WI38 (cell line): Measurements from ENCODE around the gene ALCAM.

Experiments
- H3K4me3 ChIP-seq: 2 replicates; pipeline ENCODE4 v1.5.1; 2011; ENCODE audit warnings: low read depth, mild to moderate bottlenecking, control low read depth, low read length
- CTCF ChIP-seq: IDR thresholded peaks from 2 replicates; pipeline ENCODE4 v1.5.1; 2012; ENCODE audit warnings: low read depth, mild to moderate bottlenecking, control low read depth, low read length

ALCAM gene

GRCh38 chr3:105606016-105606415 is 239.3 kb downstream of the ALCAM start:
- H3K4me3 ChIP-seq, result no peak overlapping the region
- no peak for TF ChIP-seq CTCF

GRCh38 chr3:105608623-105609022 is 241.9 kb downstream of the ALCAM start:
- no peak overlapping the region for H3K4me3 ChIP-seq

DNA sequence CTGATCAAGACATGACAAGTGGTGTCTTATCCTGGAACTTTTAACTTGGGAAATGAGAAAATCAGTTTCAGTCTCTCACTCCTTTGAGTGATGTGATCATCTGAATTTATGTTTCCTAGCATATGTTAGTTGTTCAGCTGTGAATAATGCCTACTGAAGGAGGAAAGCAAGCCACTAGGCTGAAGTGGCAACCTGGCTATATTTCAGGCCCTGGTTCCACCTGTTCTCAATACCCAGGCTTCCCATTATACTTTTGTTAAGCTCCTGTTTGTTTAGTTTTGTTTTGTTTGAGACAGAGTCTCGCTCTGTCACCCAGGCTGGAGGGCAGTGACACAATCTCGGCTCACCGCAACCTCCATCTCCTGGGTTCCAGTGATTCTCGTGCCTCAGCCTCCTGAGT is 243.8 kb downstream of the ALCAM start:
- TF ChIP-seq CTCF, result no peak
- no peak overlapping the region for H3K4me3 ChIP-seq

More at GRCh38 chr3:105608623-105609022, 241.9 kb downstream of the ALCAM start:
- TF ChIP-seq CTCF, result no peak

- no peak for TF ChIP-seq CTCF
Observed at GRCh38 chr3:105611304-105612192, 244.8 kb downstream of the ALCAM start.

DNA sequence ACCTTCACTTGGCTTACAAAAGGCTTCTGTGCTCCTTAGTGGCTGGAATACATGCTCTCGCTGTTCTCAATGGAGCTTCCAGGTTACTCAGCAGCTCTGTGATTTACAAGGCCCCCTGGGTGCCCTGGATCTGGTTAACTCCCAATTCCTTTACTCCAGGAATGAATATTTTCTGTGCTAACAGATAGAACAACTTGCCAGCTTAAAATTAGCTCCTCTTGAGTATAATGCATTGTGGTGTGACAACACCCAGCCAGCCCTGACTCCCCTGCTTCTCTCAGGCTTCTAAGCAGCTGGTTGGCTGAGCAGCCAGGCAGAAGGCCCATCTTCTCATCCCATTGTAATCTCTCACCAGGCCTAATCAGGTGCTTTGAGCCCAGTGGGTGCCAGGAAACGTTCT is 246.4 kb downstream of the ALCAM start:
- TF ChIP-seq CTCF, result no peak
- H3K4me3 ChIP-seq, result no peak overlapping the region

More at GRCh38 chr3:105611304-105612192, 244.8 kb downstream of the ALCAM start:
- H3K4me3 ChIP-seq, result no peak overlapping the region

DNA sequence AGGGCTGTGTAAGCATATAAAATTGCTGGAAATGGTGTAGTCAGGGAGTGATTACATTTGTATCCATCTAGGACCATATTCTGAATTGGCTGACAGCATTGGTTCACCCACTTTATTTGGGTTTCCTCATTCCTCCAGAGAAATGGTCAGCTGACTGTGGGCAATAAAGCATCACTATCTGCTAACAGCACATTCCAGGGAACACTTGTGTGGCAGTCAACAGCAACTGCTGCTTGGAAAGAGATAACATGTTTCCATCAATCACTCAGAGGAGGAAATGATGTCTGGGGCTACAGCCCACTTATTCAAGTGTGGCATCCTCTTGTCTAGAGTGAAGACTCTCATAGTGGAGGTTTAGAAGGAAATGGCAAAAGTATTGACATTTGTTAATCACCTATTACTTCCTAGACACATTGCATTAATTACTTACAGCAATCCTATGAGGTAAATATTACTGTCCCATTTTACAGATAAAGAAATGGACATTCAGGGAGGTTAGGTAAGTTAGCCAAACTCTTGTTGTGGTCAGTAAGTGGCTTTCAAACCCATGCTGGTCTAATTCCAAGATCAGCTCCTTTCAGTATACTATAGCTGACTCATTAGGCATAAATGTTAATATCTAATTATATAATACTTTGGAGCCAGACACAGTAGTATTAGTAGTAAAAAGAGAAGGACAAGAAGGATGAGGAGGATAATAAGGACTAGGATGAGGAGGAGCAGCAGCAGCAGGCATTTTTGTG is 247.8 kb downstream of the ALCAM start:
- no peak for TF ChIP-seq CTCF
- H3K4me3 ChIP-seq, result no peak overlapping the region

DNA sequence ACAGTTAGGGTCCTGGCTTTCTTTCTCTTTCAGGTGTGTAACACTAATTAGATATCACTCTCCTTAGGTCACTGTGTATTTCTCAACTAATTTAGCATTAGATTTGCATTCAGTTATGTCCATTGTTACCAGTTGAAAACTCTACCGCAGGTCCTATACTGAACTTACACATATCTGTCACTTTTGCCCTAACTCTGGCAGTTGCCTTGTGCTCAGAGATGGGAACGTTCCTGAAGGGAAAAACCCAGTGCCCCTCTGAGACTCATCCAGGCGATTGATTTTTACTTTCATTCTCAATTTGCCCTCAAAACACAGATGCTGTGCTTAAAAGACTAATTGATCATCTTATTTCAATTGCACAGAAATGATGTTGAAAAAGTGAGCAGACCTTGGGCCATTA is 249.1 kb downstream of the ALCAM start:
- TF ChIP-seq CTCF, result no peak
- H3K4me3 ChIP-seq, result no peak overlapping the region
